Measurements from ENCODE around the gene FUT9. TPM values are rescaled to one million over a fixed set of nuclear protein-coding genes. Genes with fewer than 3 reads are reported as not detected.

FUT9 gene
- total and polyA plus RNA-seq, 3 experiments from 2014 or later, result not detected

- Mint-ChIP-seq H3K36me3 (no peaks in the 10 kb centered on the region), H3K4me3 (no peak overlapping the region), H3K27ac (no peak overlapping the region), H3K9me3 (peaks cover 0 to 11% (median 2%) of the 10 kb centered on the region in 5 donors), H3K27me3 (no peaks in the 10 kb centered on the region), H3K4me1 (no peaks in the 10 kb centered on the region)
- no peaks in the 10 kb centered on the region for H3K27me3 ChIP-seq (ENCODE audit: insufficient read depth, low read length, poor library complexity, severe bottlenecking)
- H3K36me3 ChIP-seq (ENCODE audit: insufficient read depth, low read length), result no peaks in the 10 kb centered on the region
- no peak overlapping the region for H3K27ac ChIP-seq (ENCODE audit: low read depth, low read length)
- DNase-seq, result no peak
- no peaks in the 10 kb centered on the region for H3K9me3 ChIP-seq (ENCODE audit: low read length)
- ChIA-PET POLR2A (no interaction called here), CTCF (no interaction called here)
- no peak overlapping the region for H3K4me3 ChIP-seq (ENCODE audit: low read length)
- no peaks in the 10 kb centered on the region for H3K4me1 ChIP-seq (ENCODE audit: insufficient read depth, low read length)
These were observed 179.5 kb downstream of the FUT9 start for GRCh38 chr6:96195272-96195671.

- H3K9me3 ChIP-seq (ENCODE audit: low read length), result no peaks in the 10 kb centered on the region
- POLR2A ChIA-PET, result no interaction called here
- Mint-ChIP-seq H3K9me3 (peaks cover 0 to 11% (median 0%) of the 10 kb centered on the region in 5 donors), H3K4me3 (no peak overlapping the region), H3K27me3 (no peaks in the 10 kb centered on the region), H3K36me3 (no peaks in the 10 kb centered on the region), H3K4me1 (no peaks in the 10 kb centered on the region), H3K27ac (no peak overlapping the region)
- no peak for DNase-seq
- H3K27me3 ChIP-seq (ENCODE audit: insufficient read depth, low read length, poor library complexity, severe bottlenecking), result no peaks in the 10 kb centered on the region
- no peaks in the 10 kb centered on the region for H3K4me1 ChIP-seq (ENCODE audit: insufficient read depth, low read length)
- no peak overlapping the region for H3K4me3 ChIP-seq (ENCODE audit: low read length)
- CTCF ChIA-PET, result no interaction called here
- no peak overlapping the region for H3K27ac ChIP-seq (ENCODE audit: low read depth, low read length)
- H3K36me3 ChIP-seq (ENCODE audit: insufficient read depth, low read length), result no peaks in the 10 kb centered on the region
These were observed 180.9 kb downstream of the FUT9 start for GRCh38 chr6:96196633-96197032.

- H3K4me3 ChIP-seq (ENCODE audit: low read length), result no peak overlapping the region
- Mint-ChIP-seq H3K27ac (no peak overlapping the region), H3K36me3 (no peaks in the 10 kb centered on the region), H3K4me3 (no peak overlapping the region), H3K9me3 (peaks cover 0 to 8% (median 0%) of the 10 kb centered on the region in 5 donors), H3K27me3 (no peaks in the 10 kb centered on the region), H3K4me1 (no peaks in the 10 kb centered on the region)
- H3K27ac ChIP-seq (ENCODE audit: low read depth, low read length), result no peak overlapping the region
- no peaks in the 10 kb centered on the region for H3K27me3 ChIP-seq (ENCODE audit: insufficient read depth, low read length, poor library complexity, severe bottlenecking)
- DNase-seq, result no peak
- POLR2A ChIA-PET, result no interaction called here
- H3K4me1 ChIP-seq (ENCODE audit: insufficient read depth, low read length), result no peaks in the 10 kb centered on the region
- CTCF ChIA-PET, result no interaction called here
- no peaks in the 10 kb centered on the region for H3K9me3 ChIP-seq (ENCODE audit: low read length)
- H3K36me3 ChIP-seq (ENCODE audit: insufficient read depth, low read length), result no peaks in the 10 kb centered on the region
These were observed 181.5 kb downstream of the FUT9 start for GRCh38 chr6:96197241-96197640.

GRCh38 chr6:96202571-96202970, 186.8 kb downstream of the FUT9 start:
- Mint-ChIP-seq H3K9me3 (no peaks in the 10 kb centered on the region), H3K4me3 (no peak overlapping the region), H3K36me3 (no peaks in the 10 kb centered on the region), H3K27me3 (no peaks in the 10 kb centered on the region), H3K4me1 (no peaks in the 10 kb centered on the region), H3K27ac (no peak overlapping the region)
- no peak overlapping the region for H3K27ac ChIP-seq (ENCODE audit: low read depth, low read length)
- H3K4me1 ChIP-seq (ENCODE audit: insufficient read depth, low read length), result no peaks in the 10 kb centered on the region
- no peaks in the 10 kb centered on the region for H3K9me3 ChIP-seq (ENCODE audit: low read length)
- DNase-seq, result no peak
- no peaks in the 10 kb centered on the region for H3K36me3 ChIP-seq (ENCODE audit: insufficient read depth, low read length)
- POLR2A ChIA-PET, result no interaction called here
- H3K4me3 ChIP-seq (ENCODE audit: low read length), result no peak overlapping the region
- no peaks in the 10 kb centered on the region for H3K27me3 ChIP-seq (ENCODE audit: insufficient read depth, low read length, poor library complexity, severe bottlenecking)
- CTCF ChIA-PET, result no interaction called here

- ChIA-PET CTCF (no interaction called here), POLR2A (no interaction called here)
- H3K4me1 Mint-ChIP-seq, result no peaks in the 10 kb centered on the region
These were observed 195.6 kb downstream of the FUT9 start for GRCh38 chr6:96211341-96211740.

GRCh38 chr6:96212066-96212465, 196.3 kb downstream of the FUT9 start:
- ChIA-PET POLR2A (no interaction called here), CTCF (no interaction called here)
- H3K36me3 Mint-ChIP-seq, result no peaks in the 10 kb centered on the region
- Histone ChIP-seq H3K27me3 (ENCODE audit: insufficient read depth, low read length, poor library complexity, severe bottlenecking) (no peaks in the 10 kb centered on the region), H3K4me3 (ENCODE audit: low read length) (no peak overlapping the region), H3K27ac (ENCODE audit: low read depth, low read length) (no peak overlapping the region), H3K36me3 (ENCODE audit: insufficient read depth, low read length) (no peaks in the 10 kb centered on the region), H3K9me3 (ENCODE audit: low read length) (no peaks in the 10 kb centered on the region), H3K4me1 (ENCODE audit: insufficient read depth, low read length) (no peaks in the 10 kb centered on the region)
- no peaks in the 10 kb centered on the region for H3K9me3 Mint-ChIP-seq
- H3K4me3 Mint-ChIP-seq, result no peak overlapping the region
- H3K4me1 Mint-ChIP-seq, result no peaks in the 10 kb centered on the region
- H3K27ac Mint-ChIP-seq, result no peak overlapping the region
- no peaks in the 10 kb centered on the region for H3K27me3 Mint-ChIP-seq
- no peak for DNase-seq

More at GRCh38 chr6:96211341-96211740, 195.6 kb downstream of the FUT9 start:
- no peaks in the 10 kb centered on the region for H3K4me1 ChIP-seq (ENCODE audit: insufficient read depth, low read length)
- no peaks in the 10 kb centered on the region for H3K9me3 Mint-ChIP-seq
- no peak for DNase-seq
- no peaks in the 10 kb centered on the region for H3K27me3 ChIP-seq (ENCODE audit: insufficient read depth, low read length, poor library complexity, severe bottlenecking)
- no peaks in the 10 kb centered on the region for H3K27me3 Mint-ChIP-seq
- no peaks in the 10 kb centered on the region for H3K36me3 ChIP-seq (ENCODE audit: insufficient read depth, low read length)
- H3K27ac Mint-ChIP-seq, result no peak overlapping the region
- H3K4me3 Mint-ChIP-seq, result no peak overlapping the region
- no peak overlapping the region for H3K27ac ChIP-seq (ENCODE audit: low read depth, low read length)
- H3K4me3 ChIP-seq (ENCODE audit: low read length), result no peak overlapping the region
- no peaks in the 10 kb centered on the region for H3K9me3 ChIP-seq (ENCODE audit: low read length)
- H3K36me3 Mint-ChIP-seq, result no peaks in the 10 kb centered on the region

GRCh38 chr6:96213784-96214183, 198.0 kb downstream of the FUT9 start:
- no peak overlapping the region for H3K4me3 ChIP-seq (ENCODE audit: low read length)
- no peaks in the 10 kb centered on the region for H3K4me1 ChIP-seq (ENCODE audit: insufficient read depth, low read length)
- Mint-ChIP-seq H3K4me1 (no peaks in the 10 kb centered on the region), H3K27ac (no peak overlapping the region), H3K36me3 (no peaks in the 10 kb centered on the region), H3K9me3 (no peaks in the 10 kb centered on the region), H3K27me3 (no peaks in the 10 kb centered on the region), H3K4me3 (no peak overlapping the region)
- DNase-seq, result no peak
- no peak overlapping the region for H3K27ac ChIP-seq (ENCODE audit: low read depth, low read length)
- H3K9me3 ChIP-seq (ENCODE audit: low read length), result no peaks in the 10 kb centered on the region
- POLR2A ChIA-PET, result no interaction called here
- no peaks in the 10 kb centered on the region for H3K27me3 ChIP-seq (ENCODE audit: insufficient read depth, low read length, poor library complexity, severe bottlenecking)
- H3K36me3 ChIP-seq (ENCODE audit: insufficient read depth, low read length), result no peaks in the 10 kb centered on the region
- CTCF ChIA-PET, result no interaction called here

GRCh38 chr6:96223695-96224094, 207.9 kb downstream of the FUT9 start:
- CTCF ChIA-PET, result no interaction called here
- H3K36me3 Mint-ChIP-seq, result no peaks in the 10 kb centered on the region
- no peak overlapping the region for H3K27ac ChIP-seq (ENCODE audit: low read depth, low read length)
- POLR2A ChIA-PET, result no interaction called here
- H3K4me3 Mint-ChIP-seq, result no peak overlapping the region
- H3K4me1 ChIP-seq (ENCODE audit: insufficient read depth, low read length), result no peaks in the 10 kb centered on the region
- no peaks in the 10 kb centered on the region for H3K9me3 ChIP-seq (ENCODE audit: low read length)
- no peak overlapping the region for H3K4me3 ChIP-seq (ENCODE audit: low read length)
- no peaks in the 10 kb centered on the region for H3K9me3 Mint-ChIP-seq
- H3K27me3 ChIP-seq (ENCODE audit: insufficient read depth, low read length, poor library complexity, severe bottlenecking), result no peaks in the 10 kb centered on the region
- no peak for DNase-seq
- no peaks in the 10 kb centered on the region for H3K36me3 ChIP-seq (ENCODE audit: insufficient read depth, low read length)
- peaks cover 0 to 9% of the 10 kb centered on the region in 2 donors for H3K27me3 Mint-ChIP-seq
- H3K27ac Mint-ChIP-seq, result no peak overlapping the region
- H3K4me1 Mint-ChIP-seq, result no peaks in the 10 kb centered on the region

GRCh38 chr6:96227135-96227534, 211.4 kb downstream of the FUT9 start:
- CTCF ChIA-PET, result no interaction called here
- POLR2A ChIA-PET, result no interaction called here
- H3K36me3 Mint-ChIP-seq, result no peaks in the 10 kb centered on the region

More at GRCh38 chr6:96227135-96227534, 211.4 kb downstream of the FUT9 start:
- H3K27me3 ChIP-seq (ENCODE audit: insufficient read depth, low read length, poor library complexity, severe bottlenecking), result no peaks in the 10 kb centered on the region
- H3K27ac Mint-ChIP-seq, result no peak overlapping the region
- peaks cover 0 to 9% of the 10 kb centered on the region in 2 donors for H3K27me3 Mint-ChIP-seq
- no peaks in the 10 kb centered on the region for H3K9me3 Mint-ChIP-seq
- no peaks in the 10 kb centered on the region for H3K4me1 Mint-ChIP-seq
- H3K4me1 ChIP-seq (ENCODE audit: insufficient read depth, low read length), result no peaks in the 10 kb centered on the region
- H3K9me3 ChIP-seq (ENCODE audit: low read length), result no peaks in the 10 kb centered on the region
- no peak overlapping the region for H3K4me3 ChIP-seq (ENCODE audit: low read length)
- no peaks in the 10 kb centered on the region for H3K36me3 ChIP-seq (ENCODE audit: insufficient read depth, low read length)
- no peak for DNase-seq
- H3K27ac ChIP-seq (ENCODE audit: low read depth, low read length), result no peak overlapping the region
- no peak overlapping the region for H3K4me3 Mint-ChIP-seq
